ENCODE results near the gene NTM.

DNA sequence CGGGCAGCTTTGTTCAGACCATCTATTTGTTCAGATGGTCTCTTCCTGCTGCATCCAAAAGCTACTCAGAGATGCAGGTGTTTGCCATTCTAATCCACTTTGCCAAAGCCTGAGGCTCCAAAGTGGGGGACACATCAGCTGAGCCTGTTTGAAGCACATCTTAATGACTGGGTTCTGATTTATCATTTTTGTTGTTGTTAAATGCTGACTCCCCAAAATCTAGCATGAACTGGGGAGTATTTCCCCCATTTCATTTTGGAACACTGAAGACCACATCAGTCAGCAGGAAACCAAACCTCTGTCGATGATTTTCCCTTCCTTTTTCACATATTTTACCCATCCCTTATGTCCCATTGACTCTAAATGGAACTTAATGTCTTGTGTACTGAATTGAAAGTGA is 262.6 kb downstream of the NTM start:
- no peak for TF ChIP-seq EGR1 (IDR thresholded peaks at IDR 0.05; ENCODE audit: low read depth)
- TF ChIP-seq, protein P1, sequence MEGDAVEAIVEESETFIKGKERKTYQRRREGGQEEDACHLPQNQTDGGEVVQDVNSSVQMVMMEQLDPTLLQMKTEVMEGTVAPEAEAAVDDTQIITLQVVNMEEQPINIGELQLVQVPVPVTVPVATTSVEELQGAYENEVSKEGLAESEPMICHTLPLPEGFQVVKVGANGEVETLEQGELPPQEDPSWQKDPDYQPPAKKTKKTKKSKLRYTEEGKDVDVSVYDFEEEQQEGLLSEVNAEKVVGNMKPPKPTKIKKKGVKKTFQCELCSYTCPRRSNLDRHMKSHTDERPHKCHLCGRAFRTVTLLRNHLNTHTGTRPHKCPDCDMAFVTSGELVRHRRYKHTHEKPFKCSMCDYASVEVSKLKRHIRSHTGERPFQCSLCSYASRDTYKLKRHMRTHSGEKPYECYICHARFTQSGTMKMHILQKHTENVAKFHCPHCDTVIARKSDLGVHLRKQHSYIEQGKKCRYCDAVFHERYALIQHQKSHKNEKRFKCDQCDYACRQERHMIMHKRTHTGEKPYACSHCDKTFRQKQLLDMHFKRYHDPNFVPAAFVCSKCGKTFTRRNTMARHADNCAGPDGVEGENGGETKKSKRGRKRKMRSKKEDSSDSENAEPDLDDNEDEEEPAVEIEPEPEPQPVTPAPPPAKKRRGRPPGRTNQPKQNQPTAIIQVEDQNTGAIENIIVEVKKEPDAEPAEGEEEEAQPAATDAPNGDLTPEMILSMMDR (IDR thresholded peaks at IDR 0.05 in 2 of 3, conservative IDR thresholded peaks at IDR 0.05 in 1 of 3; ENCODE audit: borderline replicate concordance in 1 of 3, insufficient read depth in 1 of 3, low read depth in 2 of 3, low read length in 2 of 3) = no peak
- TF ChIP-seq, protein P2, sequence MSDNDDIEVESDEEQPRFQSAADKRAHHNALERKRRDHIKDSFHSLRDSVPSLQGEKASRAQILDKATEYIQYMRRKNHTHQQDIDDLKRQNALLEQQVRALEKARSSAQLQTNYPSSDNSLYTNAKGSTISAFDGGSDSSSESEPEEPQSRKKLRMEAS (IDR thresholded peaks at IDR 0.05) = no peak

Data from HCT116 (cell line).